GM19467 (cell line): ENCODE data around the gene ABCA2.
"Not testable (repeated sequence)": the region's sequence is repeated elsewhere in the genome, so short reads cannot be mapped to it uniquely, and the experiment has no call there.

Source experiments
- ATAC-seq: cut with Tn5 transposase; IDR thresholded peaks from one replicate; pipeline ENCODE4 v1.9.1; 2021; ENCODE audit warnings: mild to moderate bottlenecking, moderate library complexity; ENCODE audit not compliant: unreplicated experiment

ABCA2 gene

DNA sequence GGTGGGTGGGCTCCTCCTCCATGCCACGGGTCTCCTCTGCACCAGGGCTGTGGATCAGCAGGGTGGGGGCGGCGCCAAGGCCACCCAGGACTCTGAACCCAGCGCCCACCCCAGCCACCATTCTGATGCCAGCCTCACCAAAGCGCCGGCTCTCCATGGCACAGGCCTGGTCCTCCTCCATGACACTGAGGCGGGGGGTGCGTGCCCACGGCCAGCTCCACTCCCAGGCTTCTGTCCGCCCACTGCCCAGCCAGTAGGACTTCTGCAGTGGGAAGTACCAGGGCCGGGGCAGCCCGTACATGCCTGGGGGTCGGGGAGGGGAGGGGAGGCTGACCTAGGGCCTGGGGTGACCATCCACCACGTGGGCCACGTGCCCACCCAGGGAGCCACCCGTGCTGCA is 11.6 kb downstream of the ABCA2 start:
- ATAC-seq: no peak

DNA sequence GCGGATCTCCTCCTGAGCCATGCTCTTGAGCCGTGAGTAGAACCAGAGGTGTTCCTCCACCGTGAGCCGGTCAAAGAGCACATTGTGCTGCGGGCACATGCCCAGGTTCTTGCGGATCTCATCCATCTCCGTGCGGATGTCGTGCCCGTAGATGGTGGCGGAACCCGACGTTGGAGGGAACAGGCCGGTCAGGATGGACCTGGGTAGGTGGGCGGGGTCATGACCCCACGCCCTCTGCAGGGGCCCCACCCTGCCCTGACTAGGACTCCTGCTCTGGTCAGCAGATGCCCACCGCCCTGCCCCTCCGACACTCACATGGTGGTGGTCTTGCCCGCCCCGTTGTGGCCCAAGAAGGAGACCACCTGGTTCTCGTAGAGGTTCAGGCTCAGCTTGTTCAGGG is 12.1 kb downstream of the ABCA2 start:
- no peak for ATAC-seq

DNA sequence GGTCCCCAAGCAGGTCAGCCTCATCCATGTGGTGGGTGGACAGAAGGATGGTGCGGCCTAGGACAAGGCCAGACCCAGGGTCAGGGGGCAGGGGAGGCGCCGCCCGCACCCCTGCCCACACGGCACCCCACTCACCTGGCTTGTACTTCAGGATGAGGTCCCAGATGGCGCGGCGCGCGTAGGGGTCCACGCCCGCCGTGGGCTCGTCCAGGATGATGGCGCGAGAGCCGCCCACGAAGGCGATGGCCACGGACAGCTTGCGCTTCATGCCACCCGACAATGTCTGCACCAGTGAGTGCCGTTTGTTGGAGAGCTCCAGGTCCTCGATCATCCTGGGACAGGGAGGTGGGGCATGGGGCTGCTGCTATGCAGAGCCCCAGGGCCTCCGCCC is 12.5 kb downstream of the ABCA2 start:
- no peak for ATAC-seq

DNA sequence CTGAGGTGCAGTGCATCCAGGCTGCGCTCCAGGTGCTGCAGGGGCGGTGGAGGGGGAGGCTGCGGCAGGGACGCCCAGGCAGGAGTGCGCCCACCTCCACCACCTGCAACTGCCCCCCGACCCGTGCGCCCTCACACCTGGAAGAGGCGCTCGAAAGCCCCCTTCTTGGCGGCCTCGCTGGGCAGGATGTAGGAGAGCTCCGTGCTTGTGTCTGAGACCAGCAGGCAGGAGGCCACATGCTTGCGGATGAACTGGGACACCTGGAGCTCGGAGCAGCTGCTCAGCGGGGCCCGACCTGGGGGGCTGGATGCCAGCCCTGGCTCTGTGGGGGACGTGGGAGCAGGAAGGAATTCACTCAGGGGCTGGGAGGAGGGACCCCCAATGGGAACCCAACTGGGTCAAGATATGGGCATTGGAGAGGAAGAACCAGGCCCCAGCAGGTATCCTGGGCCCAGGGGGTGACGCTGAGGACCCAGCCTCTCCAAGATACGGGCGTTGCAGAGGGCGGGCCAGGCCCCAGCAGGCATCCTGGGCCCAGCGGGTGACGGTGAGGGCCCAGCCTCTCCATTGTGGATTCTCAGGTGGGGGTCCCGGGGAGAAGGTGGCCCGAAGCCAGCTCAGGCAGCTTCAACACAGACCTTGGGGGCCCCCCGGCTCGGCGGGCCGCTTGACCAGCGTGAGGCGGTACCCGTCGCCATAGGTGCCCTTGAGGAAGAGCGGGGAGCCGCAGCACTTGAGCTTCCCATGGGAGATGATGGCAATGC is 13.1 kb downstream of the ABCA2 start:
- no peak for ATAC-seq

DNA sequence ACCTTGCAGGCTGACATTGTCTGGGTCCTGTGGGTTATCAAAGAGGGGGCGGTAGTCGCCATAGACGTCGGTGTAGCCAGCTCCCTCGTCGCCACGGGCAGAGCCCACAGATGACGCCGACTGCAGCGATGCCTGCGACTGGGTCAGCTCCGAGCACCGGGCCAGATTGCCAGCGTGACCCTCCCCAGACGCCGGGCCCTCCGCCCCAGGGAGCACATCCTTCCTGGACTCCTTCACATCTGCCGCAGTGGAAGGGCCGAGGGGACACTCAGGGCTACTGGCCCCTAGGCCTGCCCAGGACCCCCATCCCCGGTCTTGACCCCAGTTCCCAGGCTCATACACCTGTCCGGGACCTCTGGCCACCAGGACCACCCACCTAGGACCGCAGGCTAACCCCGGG is 13.9 kb downstream of the ABCA2 start:
- no peak for ATAC-seq

DNA sequence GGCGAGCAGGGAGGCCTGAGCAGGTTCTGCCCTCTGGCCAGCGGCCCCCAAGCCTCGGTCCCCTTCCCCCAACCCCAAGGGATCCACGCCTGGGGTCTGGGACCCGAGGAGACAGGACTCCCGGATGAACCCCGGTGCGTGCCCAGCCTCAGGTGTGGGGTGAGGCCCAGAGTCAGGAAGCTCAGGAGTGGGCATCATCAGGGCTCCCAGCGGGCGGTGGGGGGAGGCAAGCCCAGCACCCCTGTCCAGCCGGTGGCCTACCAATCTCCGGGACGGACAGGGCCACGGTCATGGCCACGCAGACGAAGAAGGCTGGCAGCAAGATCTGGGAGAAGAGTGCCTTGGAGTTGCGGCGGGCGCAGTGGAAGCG is 14.5 kb downstream of the ABCA2 start:
- no peak for ATAC-seq

DNA sequence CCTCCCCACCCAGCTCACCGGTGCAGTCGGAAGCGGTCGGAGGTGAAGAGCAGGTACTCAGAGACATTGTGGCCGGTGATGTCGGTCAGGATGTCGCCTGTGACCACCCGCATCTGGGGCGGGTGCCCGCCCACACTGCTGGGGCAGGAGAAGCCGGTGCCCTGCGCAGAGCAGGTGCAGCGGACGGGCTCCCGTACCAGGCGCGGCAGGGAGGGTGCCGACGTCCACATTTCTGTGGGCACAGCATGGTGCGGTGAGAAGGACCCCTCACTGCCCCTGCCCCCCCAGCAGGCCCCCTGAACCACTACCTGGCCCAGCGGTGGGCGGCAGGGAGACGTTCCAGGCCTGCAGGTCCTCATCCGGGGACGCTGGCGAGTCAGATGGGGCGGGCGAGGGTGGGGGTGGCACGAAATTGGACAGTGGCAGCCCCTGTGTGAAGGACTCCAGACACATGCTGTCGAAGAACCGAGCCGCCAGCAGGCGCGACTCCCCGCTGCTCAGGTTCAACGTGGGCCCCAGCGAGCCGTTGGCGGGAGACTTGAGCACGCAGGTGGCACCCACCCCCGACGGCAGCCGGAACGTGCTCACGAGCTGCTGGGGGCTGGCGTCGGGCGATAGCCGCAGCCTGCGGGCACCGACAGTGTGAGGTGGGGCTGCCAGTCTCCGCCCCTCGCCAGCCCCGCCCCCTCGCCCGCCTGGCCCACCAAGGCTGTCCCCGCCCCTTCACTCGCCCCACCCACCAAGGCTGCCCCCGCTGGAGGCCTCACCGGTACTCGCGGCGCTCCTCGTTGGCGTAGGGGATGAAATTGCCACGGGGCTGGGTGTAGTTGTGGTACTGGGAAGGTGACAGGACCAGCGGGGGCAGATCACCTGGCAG is 15.1 kb downstream of the ABCA2 start:
- no peak for ATAC-seq

DNA sequence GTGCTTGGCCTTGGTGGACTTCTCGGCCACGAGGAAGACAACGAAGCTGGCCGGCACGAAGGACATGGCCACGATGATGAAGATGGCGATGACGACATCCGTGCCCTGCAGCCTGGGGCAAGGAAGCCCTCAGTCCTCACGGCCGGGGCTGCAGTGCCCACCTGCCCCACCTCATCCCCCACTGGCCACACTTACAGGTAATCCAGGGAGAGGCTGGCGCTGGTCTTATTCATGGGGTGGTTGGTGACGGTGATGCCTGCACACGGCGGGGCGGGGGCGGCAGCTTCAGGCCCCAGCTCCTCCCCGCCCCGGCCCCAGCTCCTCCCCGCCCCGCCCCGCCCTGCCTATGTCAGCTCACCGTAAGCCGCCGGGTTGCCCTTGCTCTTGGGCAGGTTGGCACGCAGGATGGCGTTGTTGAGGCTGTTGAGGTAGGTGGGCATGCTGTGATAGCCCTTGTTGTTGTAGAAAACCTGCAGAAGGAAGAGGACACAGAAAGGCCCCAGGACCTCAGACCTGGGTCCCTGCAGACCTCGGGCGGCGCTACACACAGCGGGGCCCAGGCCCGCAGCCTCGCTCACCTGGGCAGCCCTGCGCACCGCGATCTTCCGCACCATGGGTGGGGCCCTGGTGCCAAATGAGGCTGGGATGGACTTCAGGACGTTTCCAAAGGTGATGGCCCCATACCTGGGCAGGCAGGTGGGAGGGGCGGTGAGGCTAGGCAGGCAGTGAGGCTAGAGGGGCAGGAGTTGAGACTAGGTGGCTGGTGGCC is 15.9 kb downstream of the ABCA2 start:
- no peak for ATAC-seq

DNA sequence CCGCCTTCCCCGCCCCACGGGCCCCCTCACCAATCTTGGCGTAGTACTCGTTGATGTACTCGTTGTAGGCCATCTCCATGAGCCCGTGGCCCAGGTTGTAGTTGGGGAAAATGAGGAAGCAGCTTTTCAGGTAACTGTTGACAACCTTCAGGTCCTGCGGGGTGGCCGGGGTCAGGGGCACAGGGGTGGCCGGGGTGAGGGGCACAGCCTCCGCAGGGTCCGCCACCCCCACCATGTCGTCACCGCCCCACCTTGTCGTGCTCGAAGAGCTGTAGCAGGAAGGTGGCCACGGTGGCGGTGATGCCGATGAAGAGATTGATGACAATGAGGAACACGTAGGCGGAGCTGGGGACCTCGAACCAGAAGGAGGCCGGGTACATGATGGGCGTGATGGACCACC is 16.9 kb downstream of the ABCA2 start:
- ATAC-seq: no peak

DNA sequence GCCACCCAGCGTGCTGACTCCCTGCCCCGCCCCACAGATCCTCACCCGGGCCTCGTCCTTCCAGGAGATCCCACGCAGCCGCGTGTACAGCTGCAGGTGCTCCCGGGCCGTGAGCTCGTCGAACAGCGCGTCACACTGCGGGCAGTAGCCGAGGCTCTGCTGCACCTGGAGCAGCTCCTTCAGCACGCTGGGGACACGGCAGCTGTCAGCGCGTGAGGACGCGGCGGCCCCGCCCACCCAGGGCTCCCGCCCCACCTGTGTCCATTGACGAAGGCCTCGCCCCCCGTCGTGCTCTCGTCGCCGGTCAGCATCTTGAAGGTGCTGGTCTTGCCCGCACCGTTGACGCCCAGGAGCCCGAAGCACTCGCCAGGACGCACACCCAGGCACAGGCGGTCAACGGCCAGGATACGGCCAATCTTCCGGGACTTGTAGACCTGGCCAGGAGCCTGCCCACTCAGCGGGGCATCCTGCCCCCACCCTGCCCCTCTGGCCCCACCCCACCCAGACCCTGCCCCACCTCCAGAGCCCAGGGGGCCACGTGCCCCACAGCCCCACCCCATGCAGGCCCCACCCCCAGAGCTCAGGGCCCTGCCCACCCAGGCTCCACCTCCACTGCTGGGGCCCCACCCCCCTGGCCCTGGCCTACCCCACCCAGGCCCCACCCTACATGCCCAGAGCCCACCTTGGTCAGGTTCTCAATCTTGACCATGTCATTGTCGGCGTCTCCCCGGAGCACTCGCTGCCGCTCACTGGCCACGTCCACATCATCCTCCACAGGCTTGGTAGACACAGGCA is 17.9 kb downstream of the ABCA2 start:
- no peak for ATAC-seq

DNA sequence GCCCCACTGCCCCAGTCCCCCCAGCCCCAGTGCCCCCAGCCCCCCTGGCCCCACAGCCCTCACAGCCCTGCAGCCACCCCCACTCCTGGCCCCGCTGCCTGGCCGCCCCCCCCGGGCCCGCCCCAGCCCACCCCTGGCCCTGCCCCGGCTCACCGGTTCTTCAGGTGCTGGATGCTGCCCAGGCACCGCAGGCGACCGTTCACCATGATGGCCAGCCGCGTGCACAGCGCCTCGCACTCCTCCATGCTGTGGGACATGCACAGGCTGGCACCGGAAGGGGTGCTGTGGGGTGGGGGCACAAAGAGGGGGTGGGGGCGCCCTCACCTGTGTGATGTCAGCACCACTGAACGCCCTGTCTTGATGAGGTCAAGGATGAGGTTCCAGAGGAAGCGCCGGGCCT is 18.8 kb downstream of the ABCA2 start:
- ATAC-seq: no peak

DNA sequence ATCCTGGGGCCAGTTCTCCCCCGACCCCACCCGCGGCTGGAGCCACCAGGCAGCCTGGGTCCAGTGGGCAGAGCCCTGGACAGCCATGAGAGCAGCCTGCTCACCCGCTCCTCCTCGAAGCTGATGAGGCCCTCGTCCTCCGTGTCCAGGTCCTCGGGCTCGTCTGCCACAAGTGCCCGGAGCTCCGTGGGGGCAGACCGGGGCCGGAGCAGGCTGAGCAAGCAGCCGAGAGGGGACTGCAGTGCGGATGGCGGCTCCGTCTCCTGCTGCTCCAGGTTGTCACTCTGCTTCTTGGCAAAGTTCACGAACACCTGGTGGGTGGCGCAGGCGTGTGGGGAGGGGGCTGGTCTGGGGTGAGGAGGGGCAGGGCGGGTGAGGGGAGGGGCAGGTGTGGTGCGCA is 19.7 kb downstream of the ABCA2 start:
- no peak for ATAC-seq

DNA sequence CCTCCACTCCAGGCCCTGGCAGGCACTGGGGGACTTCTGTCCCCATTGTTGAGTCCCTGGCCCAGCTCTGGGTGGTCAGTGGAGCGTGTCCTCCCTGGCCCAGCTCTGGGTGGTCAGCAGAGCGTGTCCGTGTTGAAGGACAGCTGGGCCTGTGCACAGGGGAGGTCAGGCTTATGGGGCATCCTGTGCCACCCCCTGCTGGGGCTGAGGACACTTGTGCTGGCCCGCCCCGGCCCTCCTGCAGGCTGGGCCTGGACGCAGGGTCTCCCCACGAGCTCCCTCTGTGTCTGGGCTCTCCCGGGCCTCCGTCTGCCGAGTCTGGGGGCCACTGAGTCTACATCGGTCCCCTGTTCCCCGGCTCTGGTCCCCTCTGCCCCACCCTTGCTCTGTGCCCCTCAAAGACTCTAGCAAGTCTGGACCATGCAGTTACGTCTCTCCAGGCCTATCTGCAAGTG is 20.2 kb downstream of the ABCA2 start:
- ATAC-seq: no peak

DNA sequence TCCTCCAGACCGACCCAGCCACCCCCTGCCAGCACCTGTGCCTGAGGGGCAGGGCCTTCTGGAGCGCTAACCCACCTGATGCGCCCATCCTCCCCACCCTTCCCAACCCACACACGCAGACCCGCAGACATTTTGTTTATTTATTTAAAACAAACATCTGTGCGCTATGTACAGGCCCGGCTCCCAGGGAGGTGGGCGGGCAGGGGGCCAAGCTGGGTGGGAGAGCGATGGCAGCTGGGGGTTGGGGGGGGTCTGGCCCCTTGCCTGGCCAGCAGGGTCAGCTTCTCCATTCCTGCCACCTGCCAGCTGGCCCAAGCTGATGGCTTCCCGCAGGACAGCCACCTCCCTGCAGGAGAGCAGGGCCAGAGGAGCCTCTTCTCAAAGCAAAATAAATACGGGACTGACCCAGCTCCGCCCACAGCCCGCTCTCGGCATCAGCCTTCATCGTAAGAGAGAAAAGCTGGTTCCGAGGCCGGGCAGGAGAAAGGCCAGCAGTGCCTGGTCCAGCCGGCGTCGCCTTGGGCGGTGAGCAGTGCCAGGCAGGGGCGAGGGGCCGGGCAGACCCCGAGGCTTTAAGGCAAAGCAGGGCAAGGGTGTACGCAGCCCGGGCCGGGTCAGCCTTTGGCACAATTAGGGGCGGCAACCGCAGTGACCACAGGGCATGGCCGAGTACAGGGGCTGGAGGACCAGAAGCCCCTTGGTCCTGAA is 20.8 kb downstream of the ABCA2 start:
- no peak for ATAC-seq

DNA sequence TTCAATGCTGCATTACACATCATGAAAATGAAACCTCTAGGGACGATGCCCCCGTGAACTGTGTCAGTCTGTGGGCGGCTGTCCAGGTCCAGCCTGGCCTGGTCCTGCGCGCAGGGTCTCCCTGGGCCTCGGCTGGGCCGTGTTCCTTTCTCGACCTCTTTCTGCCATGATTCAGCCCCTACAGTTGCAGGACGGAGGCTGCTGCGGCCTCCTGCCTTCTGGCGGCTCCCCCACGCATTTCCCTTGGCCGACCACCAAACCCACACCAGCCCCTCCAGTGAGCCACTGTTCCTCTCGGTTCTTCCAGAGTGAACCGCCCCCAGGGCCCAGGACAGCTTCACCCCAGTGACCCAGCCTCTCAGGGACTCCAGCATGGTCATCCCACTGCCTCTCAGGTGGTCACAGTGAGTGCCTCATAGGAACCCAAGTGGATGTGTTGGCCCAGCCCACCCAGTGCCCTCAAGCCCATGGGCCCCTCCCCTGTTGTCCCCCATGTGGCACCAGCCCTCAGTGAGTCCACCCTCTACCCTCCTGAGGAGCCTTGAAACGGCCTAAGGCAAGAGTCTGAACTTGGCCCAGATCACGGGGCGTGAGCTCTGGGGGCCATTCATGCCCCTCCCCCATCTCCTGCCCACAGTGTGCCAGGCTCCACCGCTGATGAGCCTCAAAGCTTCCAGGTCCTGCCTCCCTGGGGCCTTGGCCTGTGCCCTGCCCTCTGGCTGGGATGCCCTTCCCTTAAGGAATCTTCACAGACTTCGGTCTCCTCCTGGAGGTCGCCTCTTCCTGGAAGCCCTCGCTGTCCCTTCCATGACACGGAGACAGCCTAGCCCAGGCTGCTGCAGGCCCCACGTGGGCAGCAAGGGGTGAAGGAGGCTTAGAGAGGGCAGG is 21.7 kb downstream of the ABCA2 start:
- ATAC-seq: no peak

DNA sequence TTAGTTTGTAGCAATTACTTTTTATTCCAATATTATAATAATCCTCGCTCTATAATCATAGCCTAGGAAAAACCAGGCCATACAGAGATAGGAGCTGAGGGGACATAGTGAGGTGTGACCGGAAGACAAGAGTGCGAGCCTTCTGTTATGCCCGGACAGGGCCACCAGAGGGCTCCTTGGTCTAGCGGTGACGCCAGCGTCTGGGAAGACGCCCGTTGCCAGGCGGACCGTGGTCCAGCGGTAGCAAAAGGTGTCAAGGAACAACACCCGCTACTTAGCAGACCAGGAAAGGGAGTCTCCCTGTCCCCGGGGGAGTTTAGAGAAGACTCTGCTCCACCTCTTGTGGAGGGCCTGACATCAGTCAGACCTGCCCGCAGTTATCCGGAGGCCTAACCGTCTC is 23.8 kb downstream of the ABCA2 start:
- ATAC-seq: not testable (repeated sequence)

DNA sequence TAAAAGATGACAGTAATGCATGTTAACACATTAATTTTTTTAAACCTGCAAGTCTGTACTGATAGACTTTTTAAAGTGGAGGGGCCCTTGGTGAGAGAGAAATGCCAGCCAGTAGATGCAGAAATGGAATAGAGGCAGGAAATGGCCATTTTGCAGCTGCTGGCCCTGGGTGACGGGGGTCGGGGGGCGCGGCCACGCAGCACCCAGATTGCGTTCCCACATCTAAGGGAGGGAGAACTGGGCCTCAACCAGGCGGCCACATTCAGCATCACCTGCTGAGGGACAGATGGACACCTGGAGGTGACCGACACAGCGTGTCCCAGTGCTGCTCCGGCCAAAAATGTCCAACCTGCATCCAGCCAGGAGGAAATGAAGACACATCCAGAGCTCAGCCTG is 25.4 kb downstream of the ABCA2 start:
- ATAC-seq: no peak

DNA sequence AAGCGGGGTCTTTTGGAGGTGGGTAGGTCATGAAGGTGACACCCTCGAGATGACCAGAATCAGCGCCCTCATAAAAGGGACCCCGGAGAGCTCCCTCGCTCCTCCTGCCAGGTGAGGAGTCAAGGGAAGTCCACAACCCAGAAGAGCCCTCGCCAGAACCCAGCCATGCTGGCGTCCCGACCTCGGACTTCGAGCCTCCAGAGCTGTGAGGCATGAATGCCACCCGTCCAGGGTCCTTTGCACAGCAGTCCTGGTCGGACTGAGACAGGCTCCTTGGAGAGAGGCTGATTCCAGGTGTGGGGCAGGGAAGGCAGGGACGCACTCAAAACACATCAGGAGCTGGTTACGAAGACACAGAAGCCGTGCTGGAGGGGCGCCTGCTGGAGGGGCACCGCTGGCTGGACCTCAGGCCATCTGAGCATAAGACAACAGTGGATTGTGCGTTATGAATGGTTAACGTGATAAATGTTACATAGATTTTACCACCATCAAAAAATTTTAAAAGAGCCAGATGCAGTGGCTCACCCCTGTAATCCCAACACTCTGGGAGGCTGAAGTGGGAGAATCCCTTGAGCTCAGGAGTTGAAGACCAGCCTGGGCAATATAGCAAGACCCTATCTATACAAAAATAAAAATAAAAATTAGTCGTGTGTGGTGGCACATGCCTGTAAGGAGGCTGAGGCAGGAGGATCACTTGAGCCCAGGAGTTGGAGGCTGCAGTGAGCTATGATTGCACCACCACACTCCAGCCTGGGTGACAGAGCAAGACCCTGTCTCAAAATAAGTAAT is 26.0 kb downstream of the ABCA2 start:
- ATAC-seq: no peak
